IMR-90 (cell line): ENCODE measurements around the gene WDR91. TPM values are rescaled to one million over a fixed set of nuclear protein-coding genes. Genes with fewer than 3 reads are reported as not detected.

Experiments
- ATAC-seq: fragments of 200-7000 bp; cut with Tn5 transposase; 2 replicates; pipeline ENCODE4 v1.9.1; 2020; ENCODE audit warnings: low read depth, mild to moderate bottlenecking, moderate library complexity
- BruUV-seq: library from RNA; stranded (reverse); fragments of 400-500 nt; replicated peaks from 2 replicates; lab custom pipeline; 2021; lab: Mats Ljungman, UMichigan
- CTCF ChIA-PET: fragments of 300-600 bp; formaldehyde crosslinking; extraction: SDS; loops from one replicate; lab custom pipeline; 2021; ENCODE audit warnings: antibody characterized with exemption; lab: Yijun Ruan, JAX
- POLR2A ChIA-PET: fragments of 300-600 bp; sonication (Branson Sonifier 250); formaldehyde crosslinking; loops from one replicate; lab custom pipeline; 2022; ENCODE audit warnings: antibody characterized with exemption; ENCODE audit not compliant: unreplicated experiment; lab: Charles Lee
- DNase-seq: peaks from one replicate; pipeline ENCODE4 v3.0.0; 2013
- H2AFZ ChIP-seq: replicated peaks from 2 replicates; pipeline ENCODE3; 2013; ENCODE audit warnings: low read length, mild to moderate bottlenecking; ENCODE audit not compliant: poor library complexity
- H2AK5ac ChIP-seq: 2 replicates; pipeline ENCODE4 v1.6.1; 2013; ENCODE audit warnings: low read depth, low read length, inconsistent platforms
- H2AK9ac ChIP-seq: replicated peaks from 2 replicates; pipeline ENCODE3; 2013; ENCODE audit warnings: mild to moderate bottlenecking, low read depth, low read length, moderate library complexity; ENCODE audit not compliant: poor library complexity
- H2BK120ac ChIP-seq: 2 replicates; pipeline ENCODE4 v1.6.1; 2013; ENCODE audit warnings: low read depth, low read length, inconsistent platforms
- H2BK15ac ChIP-seq: 3 replicates; pipeline ENCODE4 v1.6.1; 2013; ENCODE audit warnings: low read depth, low read length, inconsistent platforms
- H2BK20ac ChIP-seq: 2 replicates; pipeline ENCODE4 v1.6.1; 2013; ENCODE audit warnings: low read depth, mild to moderate bottlenecking, inconsistent platforms, low read length, moderate library complexity
- H2BK5ac ChIP-seq: 2 replicates; pipeline ENCODE4 v1.6.1; 2013; ENCODE audit warnings: mild to moderate bottlenecking, low read depth, low read length, inconsistent platforms; ENCODE audit not compliant: poor library complexity, severe bottlenecking
- H3K14ac ChIP-seq: replicated peaks from 2 replicates; pipeline ENCODE4 v1.6.1; 2013; ENCODE audit warnings: low read depth, low read length, inconsistent platforms
- H3K18ac ChIP-seq: 2 replicates; pipeline ENCODE4 v1.6.1; 2013; ENCODE audit warnings: low read depth, low read length, control low read depth
- H3K23ac ChIP-seq: 2 replicates; pipeline ENCODE4 v1.6.1; 2013; ENCODE audit warnings: low read depth, low read length, inconsistent platforms
- H3K27ac ChIP-seq: 2 replicates; pipeline ENCODE4 v1.5.1; 2013; ENCODE audit warnings: mild to moderate bottlenecking, control low read depth, low read length; ENCODE audit not compliant: insufficient read depth
- H3K27me3 ChIP-seq: 2 replicates; pipeline ENCODE4 v1.6.1; 2013; ENCODE audit warnings: low read length; ENCODE audit not compliant: control insufficient read depth, insufficient read depth
- H3K36me3 ChIP-seq: 2 replicates; pipeline ENCODE4 v1.6.1; 2013; ENCODE audit warnings: low read length, mixed read lengths; ENCODE audit not compliant: control insufficient read depth, insufficient read depth
- H3K4ac ChIP-seq: 2 replicates; pipeline ENCODE4 v1.6.1; 2013; ENCODE audit warnings: low read depth, low read length, inconsistent platforms
- H3K4me1 ChIP-seq: 2 replicates; pipeline ENCODE4 v1.6.1; 2013; ENCODE audit warnings: low read length, mixed read lengths; ENCODE audit not compliant: control insufficient read depth, insufficient read depth
- H3K4me2 ChIP-seq: 2 replicates; pipeline ENCODE4 v1.6.1; 2013; ENCODE audit warnings: low read depth, mild to moderate bottlenecking, control low read depth, low read length, moderate library complexity
- H3K4me3 ChIP-seq: 2 replicates; pipeline ENCODE4 v1.5.1; 2013; ENCODE audit warnings: low read depth, mild to moderate bottlenecking, control low read depth, low read length, moderate library complexity; ENCODE audit not compliant: insufficient read depth
- H3K56ac ChIP-seq: 2 replicates; pipeline ENCODE4 v1.6.1; 2013; ENCODE audit warnings: low read length, inconsistent platforms; ENCODE audit not compliant: insufficient read depth; ENCODE audit errors: extremely low read depth
- H3K79me1 ChIP-seq, 2 experiments: 2 replicates each; pipeline ENCODE4 v1.6.1; 2013; ENCODE audit warnings: low read length in 2 of 2, inconsistent platforms in 1 of 2, low read depth in 1 of 2
- H3K9ac ChIP-seq: 2 replicates; pipeline ENCODE4 v1.6.1; 2013; ENCODE audit warnings: low read depth, low read length, control low read depth
- H3K9me1 ChIP-seq: 2 replicates; pipeline ENCODE4 v1.6.1; 2013; ENCODE audit warnings: low read length, inconsistent platforms; ENCODE audit not compliant: insufficient read depth
- H3K9me3 ChIP-seq: 2 replicates; pipeline ENCODE4 v1.6.1; 2013; ENCODE audit warnings: low read length; ENCODE audit not compliant: control insufficient read depth, insufficient read depth
- H4K20me1 ChIP-seq: 2 replicates; pipeline ENCODE4 v1.6.1; 2013; ENCODE audit warnings: low read length, inconsistent platforms; ENCODE audit not compliant: insufficient read depth
- H4K5ac ChIP-seq: 2 replicates; pipeline ENCODE4 v1.6.1; 2013; ENCODE audit warnings: mild to moderate bottlenecking, low read depth, low read length, control low read depth
- H4K8ac ChIP-seq, 2 experiments: 2 replicates each; pipeline ENCODE4 v1.6.1; 2013; ENCODE audit warnings: low read depth in 2 of 2, low read length in 2 of 2, control low read depth in 1 of 2, inconsistent platforms in 1 of 2
- H4K91ac ChIP-seq: 2 replicates; pipeline ENCODE4 v1.6.1; 2013; ENCODE audit warnings: low read depth, low read length, inconsistent platforms; ENCODE audit not compliant: insufficient read depth
- BHLHE40 ChIP-seq: fragments of 150-350 bp; IDR thresholded peaks from 2 replicates; pipeline ENCODE4 v1.6.1; 2016; ENCODE audit warnings: mild to moderate bottlenecking, low read depth, low read length
- CEBPB ChIP-seq: IDR thresholded peaks from 2 replicates; pipeline ENCODE4 v1.6.1; 2012; ENCODE audit warnings: low read depth, low read length, improper control_type of control experiment
- FOS ChIP-seq: fragments of 150-350 bp; IDR thresholded peaks from 2 replicates; pipeline ENCODE4 v1.6.1; 2016; ENCODE audit warnings: low read depth, low read length
- MAFK ChIP-seq: IDR thresholded peaks from 2 replicates; pipeline ENCODE4 v1.6.1; 2012; ENCODE audit warnings: low read depth, low read length, improper control_type of control experiment
- MAZ ChIP-seq: IDR thresholded peaks from 2 replicates; pipeline ENCODE4 v1.6.1; 2012; ENCODE audit warnings: low read depth, mild to moderate bottlenecking, low read length, improper control_type of control experiment, moderate library complexity, borderline replicate concordance
- MXI1 ChIP-seq: IDR thresholded peaks from 2 replicates; pipeline ENCODE4 v1.6.1; 2012; ENCODE audit warnings: low read depth, mild to moderate bottlenecking, low read length, moderate library complexity, borderline replicate concordance
- NFE2L2 ChIP-seq: fragments of 150-350 bp; IDR thresholded peaks from 2 replicates; pipeline ENCODE4 v1.6.1; 2016; ENCODE audit warnings: low read depth, mild to moderate bottlenecking, low read length
- POLR2A ChIP-seq: IDR thresholded peaks from 2 replicates; pipeline ENCODE4 v1.6.1; 2012; ENCODE audit warnings: mild to moderate bottlenecking, low read depth, low read length
- RAD21 ChIP-seq: IDR thresholded peaks from 2 replicates; pipeline ENCODE4 v1.6.1; 2012; ENCODE audit warnings: low read length, improper control_type of control experiment
- RCOR1 ChIP-seq: IDR thresholded peaks from 2 replicates; pipeline ENCODE4 v1.6.1; 2012; ENCODE audit warnings: mild to moderate bottlenecking, low read length, improper control_type of control experiment; ENCODE audit not compliant: insufficient replicate concordance
- RFX5 ChIP-seq: IDR thresholded peaks from 2 replicates; pipeline ENCODE4 v1.8.0; 2012; ENCODE audit warnings: low read depth, mild to moderate bottlenecking, low read length, moderate library complexity
- SMC3 ChIP-seq: fragments of 150-350 bp; IDR thresholded peaks from 2 replicates; pipeline ENCODE4 v1.6.1; 2016; ENCODE audit warnings: low read depth, mild to moderate bottlenecking, antibody characterized with exemption, low read length, moderate library complexity
- WGBS, 2 experiments: methylation state at CpG; one replicate each; pipeline versions ENCODE4 v1.1.5 to v1.1.7; 2013; ENCODE audit warnings: missing lambda C conversion rate in 2 of 2; ENCODE audit not compliant: insufficient read length in 1 of 2; ENCODE audit errors: extremely low coverage in 2 of 2; 5-methylcytosine and 5-hydroxymethylcytosine counted together
- dilution Hi-C: fragments of 300-500 bp; cut with HindIII; formaldehyde crosslinking; loops from one replicate; pipeline ENCODE4 v1.14.3; 2018; ENCODE audit warnings: low sequenced_read_pairs; ENCODE audit not compliant: unreplicated experiment
- in situ Hi-C: fragments of 300-500 bp; cut with MboI; formaldehyde crosslinking; loops from 3 replicates; pipeline ENCODE4 v1.14.3; 2019; ENCODE audit warnings: low sequenced_read_pairs, inconsistent platforms, mixed read lengths
- intact Hi-C: fragments of 100-400 bp; cut with micrococcal nuclease; formaldehyde crosslinking; loops from 2 replicates; pipeline ENCODE4 v1.10.0; 2022
- polyA plus RNA-seq, 3 experiments: library from polyadenylated mRNA; depleted of rRNA; stranded (reverse); fragments of >200 nt; gene quantifications; 2 replicates each; pipeline ENCODE4 v1.2.3, GENCODE V29; 2012; ENCODE audit warnings: low replicate concordance in 1 of 3
- total RNA-seq: library from RNA; depleted of rRNA; stranded (reverse); fragments of >200 nt; gene quantifications from 2 replicates; pipeline ENCODE4 v1.2.3, GENCODE V29; 2012
- TF ChIP-seq, protein P1 (sequence below): conservative IDR thresholded peaks from 2 replicates; pipeline ENCODE4 v1.5.1; 2012; ENCODE audit warnings: mild to moderate bottlenecking, low read depth, low read length, improper control_type of control experiment
- TF ChIP-seq, protein P2 (sequence below): fragments of 150-350 bp; IDR thresholded peaks from 2 replicates; pipeline ENCODE4 v1.6.1; 2016; ENCODE audit warnings: low read depth, mild to moderate bottlenecking, low read length, moderate library complexity, borderline replicate concordance

WDR91 gene
- total and polyA plus RNA-seq, 2 of the 4 experiments (the other 2 are of a cell fraction) = 5.2 to 10.3 TPM

DNA sequence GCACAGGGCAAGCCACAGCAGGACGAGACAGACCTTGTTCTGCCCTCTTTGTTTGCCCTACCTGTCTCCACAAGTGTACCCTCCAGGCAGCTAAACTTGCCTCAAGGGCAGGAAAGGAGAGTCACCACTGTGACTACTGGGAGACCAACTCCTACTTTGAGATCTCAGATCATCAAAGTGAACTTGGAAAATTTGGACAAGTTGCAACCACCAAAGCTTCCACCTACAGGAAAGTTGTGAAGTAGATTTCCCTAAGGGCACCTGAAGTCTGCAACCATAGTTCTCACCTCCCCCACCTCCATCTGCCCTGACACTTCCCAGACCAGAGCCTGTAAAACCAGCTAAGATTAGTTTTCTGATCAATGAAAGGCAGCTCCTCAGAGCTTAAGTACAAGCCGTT lies 2.5 kb upstream of the WDR91 start:
- Histone ChIP-seq H3K9me3 (no peaks in the 10 kb centered on the region), H2BK15ac (no peak overlapping the region), H3K23ac (no peak overlapping the region), H2AFZ (no peak overlapping the region), H4K8ac (no peak overlapping the region), H3K9me1 (peaks cover under 1% of the 10 kb centered on the region; the same call in 1 of the 2 replicates), H4K5ac (no peak overlapping the region), H4K20me1 (no peaks in the 10 kb centered on the region), H3K27ac (no peak overlapping the region), H3K9ac (no peak overlapping the region), H3K4me1 (no peaks in the 10 kb centered on the region), H3K18ac (no peak overlapping the region), H2BK5ac (no peak overlapping the region), H2AK9ac (no peak overlapping the region), H3K56ac (no peak overlapping the region), H2BK120ac (no peak overlapping the region), H3K14ac (no peak overlapping the region), H3K4ac (no peak overlapping the region), H2BK20ac (no peak overlapping the region), H3K27me3 (peaks cover 9% of the 10 kb centered on the region), H3K4me2 (no peak overlapping the region), H3K79me1 (peaks cover 4 to 18% of the 10 kb centered on the region in 2 experiments; a peak in 3 of 4 replicates), H3K36me3 (no peaks in the 10 kb centered on the region), H4K91ac (no peak overlapping the region), H3K4me3 (no peak overlapping the region), H2AK5ac (no peak overlapping the region)
- ChIA-PET POLR2A (no interaction called here), CTCF (no interaction called here)
- DNase-seq (no peak), ATAC-seq (no peak)
- BruUV-seq = no TSS peak
- in situ Hi-C loops (no loop called here), dilution Hi-C loops (no loop called here), intact Hi-C loops (loop anchor here (5.0 kb wide), 2 partner anchors 227 to 298 kb away; partner anchors contain the start of genes AGBL3 and CNOT4)
- WGBS, 2 experiments = no CpG with 5 or more reads among the region's 2 CpGs
- TF ChIP-seq RAD21 (no peak), RFX5 (no peak), POLR2A (no peak), MAZ (no peak), NFE2L2 (no peak), FOS (no peak), MXI1 (no peak), BHLHE40 (no peak), RCOR1 (no peak), CEBPB (no peak), MAFK (no peak), SMC3 (no peak)
- TF ChIP-seq, protein P1, sequence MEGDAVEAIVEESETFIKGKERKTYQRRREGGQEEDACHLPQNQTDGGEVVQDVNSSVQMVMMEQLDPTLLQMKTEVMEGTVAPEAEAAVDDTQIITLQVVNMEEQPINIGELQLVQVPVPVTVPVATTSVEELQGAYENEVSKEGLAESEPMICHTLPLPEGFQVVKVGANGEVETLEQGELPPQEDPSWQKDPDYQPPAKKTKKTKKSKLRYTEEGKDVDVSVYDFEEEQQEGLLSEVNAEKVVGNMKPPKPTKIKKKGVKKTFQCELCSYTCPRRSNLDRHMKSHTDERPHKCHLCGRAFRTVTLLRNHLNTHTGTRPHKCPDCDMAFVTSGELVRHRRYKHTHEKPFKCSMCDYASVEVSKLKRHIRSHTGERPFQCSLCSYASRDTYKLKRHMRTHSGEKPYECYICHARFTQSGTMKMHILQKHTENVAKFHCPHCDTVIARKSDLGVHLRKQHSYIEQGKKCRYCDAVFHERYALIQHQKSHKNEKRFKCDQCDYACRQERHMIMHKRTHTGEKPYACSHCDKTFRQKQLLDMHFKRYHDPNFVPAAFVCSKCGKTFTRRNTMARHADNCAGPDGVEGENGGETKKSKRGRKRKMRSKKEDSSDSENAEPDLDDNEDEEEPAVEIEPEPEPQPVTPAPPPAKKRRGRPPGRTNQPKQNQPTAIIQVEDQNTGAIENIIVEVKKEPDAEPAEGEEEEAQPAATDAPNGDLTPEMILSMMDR = no peak
- TF ChIP-seq, protein P2, sequence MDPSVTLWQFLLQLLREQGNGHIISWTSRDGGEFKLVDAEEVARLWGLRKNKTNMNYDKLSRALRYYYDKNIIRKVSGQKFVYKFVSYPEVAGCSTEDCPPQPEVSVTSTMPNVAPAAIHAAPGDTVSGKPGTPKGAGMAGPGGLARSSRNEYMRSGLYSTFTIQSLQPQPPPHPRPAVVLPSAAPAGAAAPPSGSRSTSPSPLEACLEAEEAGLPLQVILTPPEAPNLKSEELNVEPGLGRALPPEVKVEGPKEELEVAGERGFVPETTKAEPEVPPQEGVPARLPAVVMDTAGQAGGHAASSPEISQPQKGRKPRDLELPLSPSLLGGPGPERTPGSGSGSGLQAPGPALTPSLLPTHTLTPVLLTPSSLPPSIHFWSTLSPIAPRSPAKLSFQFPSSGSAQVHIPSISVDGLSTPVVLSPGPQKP = no peak
